Endothelial cell (in vitro differentiated cells): ENCODE results near the gene KANK4. TPM values are rescaled to one million over a fixed set of nuclear protein-coding genes. Genes with fewer than 3 reads are reported as not detected.
A peak's percentile ranks its signal among the peaks of the same experiment; 100 is the strongest.

Source experiments
- DNase-seq: peaks from one replicate; pipeline ENCODE4 v3.0.0; 2021; ENCODE audit warnings: low spot score
- H3K27ac Mint-ChIP-seq: one replicate; pipeline ENCODE4 v1.8.0; 2021; ENCODE audit warnings: mixed read lengths, inconsistent platforms; ENCODE audit not compliant: unreplicated experiment
- H3K27me3 Mint-ChIP-seq: one replicate; pipeline ENCODE4 v1.8.0; 2021; ENCODE audit warnings: mild to moderate bottlenecking, moderate library complexity, mixed read lengths, inconsistent platforms; ENCODE audit not compliant: unreplicated experiment
- H3K36me3 Mint-ChIP-seq: one replicate; pipeline ENCODE4 v1.8.0; 2021; ENCODE audit warnings: mild to moderate bottlenecking, low read depth, mixed read lengths, inconsistent platforms; ENCODE audit not compliant: unreplicated experiment
- H3K4me1 Mint-ChIP-seq: one replicate; pipeline ENCODE4 v1.8.0; 2021; ENCODE audit warnings: mild to moderate bottlenecking, mixed read lengths, inconsistent platforms; ENCODE audit not compliant: unreplicated experiment
- H3K4me3 Mint-ChIP-seq: one replicate; pipeline ENCODE4 v1.8.0; 2021; ENCODE audit warnings: mild to moderate bottlenecking, mixed read lengths, inconsistent platforms; ENCODE audit not compliant: unreplicated experiment
- H3K9me3 Mint-ChIP-seq: one replicate; pipeline ENCODE4 v1.8.0; 2021; ENCODE audit warnings: mixed read lengths, inconsistent platforms; ENCODE audit not compliant: unreplicated experiment
- CTCF ChIP-seq: fragments of 200-600 bp; sonication (generic); IDR thresholded peaks from one replicate; pipeline ENCODE4 v1.5.0; 2021; ENCODE audit warnings: antibody characterized with exemption; ENCODE audit not compliant: unreplicated experiment
- total RNA-seq: library from RNA; stranded (reverse); fragmentation: NEBNext Ultra II Directional; extraction: Animal tissue kit (Norgen Biotek cat#: 25700); gene quantifications from one replicate; pipeline ENCODE4 v1.2.1, GENCODE V29; 2021; ENCODE audit not compliant: unreplicated experiment

KANK4 gene
- total RNA-seq, 1 donor from 2014 or later: 1.4 TPM

DNA sequence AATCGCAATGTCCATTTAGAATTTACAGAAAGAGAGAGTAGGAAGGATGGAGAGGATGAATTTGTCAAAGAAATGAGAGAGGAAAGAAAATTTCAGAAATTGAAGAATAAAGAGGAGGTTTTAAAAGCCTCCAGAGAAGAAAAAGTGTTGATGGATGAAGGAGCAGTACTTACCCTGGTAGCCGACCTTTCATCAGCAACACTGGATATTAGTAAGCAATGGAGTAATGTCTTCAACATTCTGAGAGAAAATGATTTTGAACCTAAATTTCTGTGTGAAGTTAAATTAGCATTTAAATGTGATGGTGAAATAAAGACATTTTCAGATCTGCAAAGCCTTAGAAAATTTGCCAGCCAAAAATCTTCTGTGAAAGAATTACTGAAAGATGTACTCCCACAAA, 112.0 kb downstream of the KANK4 start:
- Mint-ChIP-seq H3K27me3 (no peaks in the 10 kb centered on the region), H3K36me3 (peaks cover 47% of the 10 kb centered on the region), H3K4me1 (peaks cover 14% of the 10 kb centered on the region), H3K9me3 (peaks cover 12% of the 10 kb centered on the region), H3K27ac (no peak overlapping the region), H3K4me3 (peak overlapping the region; percentile 35)
- DNase-seq: no peak
- no peak for TF ChIP-seq CTCF

DNA sequence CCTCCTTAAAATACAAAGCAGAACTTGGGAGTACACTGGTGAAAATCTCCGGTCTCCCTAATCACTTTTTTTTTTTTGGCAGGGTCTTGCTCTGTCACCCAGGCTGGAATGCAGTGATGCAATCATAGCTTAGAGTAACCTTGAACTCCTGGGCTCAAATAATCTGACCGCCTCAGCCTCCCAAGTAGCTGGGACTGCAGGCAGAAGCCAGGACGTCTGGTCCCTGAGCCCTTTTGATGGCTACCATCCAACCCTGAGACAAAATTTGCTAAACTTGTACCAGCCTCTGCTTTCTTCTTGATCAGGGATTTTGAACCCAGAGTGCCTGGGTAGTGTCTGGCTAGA, 120.5 kb downstream of the KANK4 start:
- H3K4me3 Mint-ChIP-seq: peak overlapping the region; percentile 65
- no peaks in the 10 kb centered on the region for H3K9me3 Mint-ChIP-seq
- H3K27ac Mint-ChIP-seq: peak overlapping the region; percentile 24
- H3K36me3 Mint-ChIP-seq: peaks cover 10% of the 10 kb centered on the region
- no peak for TF ChIP-seq CTCF
- peaks cover 22% of the 10 kb centered on the region for H3K4me1 Mint-ChIP-seq
- H3K27me3 Mint-ChIP-seq: peaks cover 1% of the 10 kb centered on the region
- no peak for DNase-seq

GRCh38 chr1:62198069-62198780, 121.0 kb downstream of the KANK4 start:
- H3K27ac Mint-ChIP-seq: peak overlapping the region; percentile 24
- DNase-seq: no peak
- H3K4me1 Mint-ChIP-seq: peaks cover 22% of the 10 kb centered on the region
- peak overlapping the region; percentile 65 for H3K4me3 Mint-ChIP-seq
- H3K9me3 Mint-ChIP-seq: no peaks in the 10 kb centered on the region
- H3K36me3 Mint-ChIP-seq: peaks cover 10% of the 10 kb centered on the region
- H3K27me3 Mint-ChIP-seq: peaks cover 1% of the 10 kb centered on the region
- no peak for TF ChIP-seq CTCF

DNA sequence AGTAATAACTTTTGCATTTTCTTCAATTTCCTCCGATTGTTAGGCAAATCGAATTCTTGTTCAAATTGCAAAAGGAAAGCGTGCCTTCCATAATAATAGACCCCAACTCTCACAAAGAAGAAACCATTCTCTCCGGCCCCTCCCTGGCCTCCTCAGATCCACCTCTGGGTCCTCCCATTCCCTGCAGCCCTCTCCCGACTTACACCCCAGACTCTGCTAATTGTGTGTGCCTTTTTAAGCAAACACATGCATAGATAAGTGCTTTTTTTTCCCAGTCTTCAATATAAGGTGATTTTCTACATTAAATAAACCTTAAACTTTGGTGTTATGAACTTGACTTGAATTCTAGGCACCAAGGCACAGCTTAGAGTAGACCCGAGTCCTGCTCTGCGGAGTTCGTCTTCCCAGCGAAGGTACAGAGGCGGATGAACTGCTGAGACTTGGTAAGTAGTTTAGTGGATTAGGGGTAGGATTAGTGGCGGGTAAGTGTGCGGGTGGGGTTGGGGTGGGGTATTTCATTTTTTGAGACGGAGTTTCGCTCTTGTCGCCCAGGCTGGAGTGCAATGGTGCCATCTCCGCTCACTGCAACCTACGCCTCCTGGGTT, 123.0 kb downstream of the KANK4 start:
- peaks cover 10% of the 10 kb centered on the region for H3K36me3 Mint-ChIP-seq
- H3K4me3 Mint-ChIP-seq: peak overlapping the region; percentile 99
- H3K9me3 Mint-ChIP-seq: no peaks in the 10 kb centered on the region
- H3K27ac Mint-ChIP-seq: peak overlapping the region; percentile 93
- no peak for DNase-seq
- peaks cover 22% of the 10 kb centered on the region for H3K4me1 Mint-ChIP-seq
- TF ChIP-seq CTCF: no peak
- H3K27me3 Mint-ChIP-seq: peaks cover 6% of the 10 kb centered on the region
